Measurements from ENCODE around the gene PEX7.

- TF ChIP-seq POLR2AphosphoS5 (IDR thresholded peaks at IDR 0.05): no peak
- no peak for TF ChIP-seq POLR2A (IDR thresholded peaks at IDR 0.05)
- TF ChIP-seq CTCF (IDR thresholded peaks at IDR 0.05): no peak
- no peak for TF ChIP-seq EP300 (IDR thresholded peaks at IDR 0.05; ENCODE audit: low read depth)
These were observed 139.5 kb downstream of the PEX7 start for GRCh38 chr6:136961848-136962247.

All from transverse colon (tissue), 4 donors.